ENCODE data around the gene ASB1. TPM values are rescaled to one million over a fixed set of nuclear protein-coding genes. Genes with fewer than 3 reads are reported as not detected.

ASB1 gene
- total and polyA plus RNA-seq, 2 of the 13 experiments (the other 11 are each of a cell fraction or from before 2014, with no cell fraction given), result 48.6 to 49.2 TPM

GRCh38 chr2:238456970-238457926 lies 30.5 kb downstream of the ASB1 start (continued):
- TF ChIP-seq ZNF18 (CRISPR knock-in tag; IDR thresholded peaks at IDR 0.05; ENCODE audit: insufficient replicate concordance) (no peak), ZFP1 (CRISPR knock-in tag; IDR thresholded peaks at IDR 0.05) (peak; percentile 81; the same call in 1 of the 2 replicates), RFX5 (IDR thresholded peaks at IDR 0.05; ENCODE audit: low read depth, low read length) (no peak), DMAP1 (CRISPR knock-in tag; IDR thresholded peaks at IDR 0.05) (peak; percentile 28; the same call in 1 of the 2 replicates), SAP130 (CRISPR knock-in tag; IDR thresholded peaks at IDR 0.05; ENCODE audit: low read depth) (peak; percentile 81), RXRA (CRISPR knock-in tag; IDR thresholded peaks at IDR 0.05) (peak; percentile 96), GABPA (IDR thresholded peaks at IDR 0.05; ENCODE audit: low read depth, low read length) (no peak), GABPA (CRISPR knock-in tag; IDR thresholded peaks at IDR 0.05; ENCODE audit: low read depth) (peak; percentile 41; the same call in 1 of the 2 replicates), ZXDC (CRISPR knock-in tag; IDR thresholded peaks at IDR 0.05) (no peak), TOE1 (CRISPR knock-in tag; IDR thresholded peaks at IDR 0.05) (no peak), POGK (CRISPR knock-in tag; conservative IDR thresholded peaks at IDR 0.05) (peak; percentile 67), KDM2A (CRISPR knock-in tag; IDR thresholded peaks at IDR 0.05; ENCODE audit: borderline replicate concordance, low read depth) (peak; percentile 51; the same call in 1 of the 2 replicates), HNRNPH1 (optimal IDR thresholded peaks at IDR 0.05; ENCODE audit: low read depth, low read length) (no peak), MEIS1 (CRISPR knock-in tag; IDR thresholded peaks at IDR 0.05; ENCODE audit: borderline replicate concordance) (no peak), ZNF207 (IDR thresholded peaks at IDR 0.05; ENCODE audit: borderline replicate concordance) (no peak), GZF1 (CRISPR knock-in tag; IDR thresholded peaks at IDR 0.05) (no peak), SIX1 (CRISPR knock-in tag; IDR thresholded peaks at IDR 0.05; ENCODE audit: borderline replicate concordance) (no peak), MIER2 (CRISPR knock-in tag; IDR thresholded peaks at IDR 0.05) (peak; percentile 25; the same call in 1 of the 2 replicates), ZFAT (CRISPR knock-in tag; conservative IDR thresholded peaks at IDR 0.05) (no peak), ZMAT3 (CRISPR knock-in tag; conservative IDR thresholded peaks at IDR 0.05) (peak; percentile 71; the same call in 1 of the 2 replicates)
- TF ChIP-seq, protein P1, sequence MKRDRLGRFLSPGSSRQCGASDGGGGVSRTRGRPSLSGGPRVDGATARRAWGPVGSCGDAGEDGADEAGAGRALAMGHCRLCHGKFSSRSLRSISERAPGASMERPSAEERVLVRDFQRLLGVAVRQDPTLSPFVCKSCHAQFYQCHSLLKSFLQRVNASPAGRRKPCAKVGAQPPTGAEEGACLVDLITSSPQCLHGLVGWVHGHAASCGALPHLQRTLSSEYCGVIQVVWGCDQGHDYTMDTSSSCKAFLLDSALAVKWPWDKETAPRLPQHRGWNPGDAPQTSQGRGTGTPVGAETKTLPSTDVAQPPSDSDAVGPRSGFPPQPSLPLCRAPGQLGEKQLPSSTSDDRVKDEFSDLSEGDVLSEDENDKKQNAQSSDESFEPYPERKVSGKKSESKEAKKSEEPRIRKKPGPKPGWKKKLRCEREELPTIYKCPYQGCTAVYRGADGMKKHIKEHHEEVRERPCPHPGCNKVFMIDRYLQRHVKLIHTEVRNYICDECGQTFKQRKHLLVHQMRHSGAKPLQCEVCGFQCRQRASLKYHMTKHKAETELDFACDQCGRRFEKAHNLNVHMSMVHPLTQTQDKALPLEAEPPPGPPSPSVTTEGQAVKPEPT (CRISPR knock-in tag; IDR thresholded peaks at IDR 0.05; ENCODE audit: low read depth), result 0 out of 2 replicates have a peak, but pooled peaks have one; percentile 20

All from HepG2 (cell line).